Stimulated activated CD4-positive, alpha-beta T cell treated with anti-CD3 and anti-CD28 coated beads, Interleukin-15, amount 100 ng/mL, for 48 hours (primary cell): ENCODE measurements around the gene AHCYL1.
"Not testable (repeated sequence)": the region's sequence is repeated elsewhere in the genome, so short reads cannot be mapped to it uniquely, and the experiment has no call there.

Experiments
- DNase-seq, 2 donors: peaks; one replicate each; pipeline ENCODE4 v3.0.0-alpha.2; 2020; ENCODE audit warnings: low read depth in 2 of 2

Gene AHCYL1

DNA sequence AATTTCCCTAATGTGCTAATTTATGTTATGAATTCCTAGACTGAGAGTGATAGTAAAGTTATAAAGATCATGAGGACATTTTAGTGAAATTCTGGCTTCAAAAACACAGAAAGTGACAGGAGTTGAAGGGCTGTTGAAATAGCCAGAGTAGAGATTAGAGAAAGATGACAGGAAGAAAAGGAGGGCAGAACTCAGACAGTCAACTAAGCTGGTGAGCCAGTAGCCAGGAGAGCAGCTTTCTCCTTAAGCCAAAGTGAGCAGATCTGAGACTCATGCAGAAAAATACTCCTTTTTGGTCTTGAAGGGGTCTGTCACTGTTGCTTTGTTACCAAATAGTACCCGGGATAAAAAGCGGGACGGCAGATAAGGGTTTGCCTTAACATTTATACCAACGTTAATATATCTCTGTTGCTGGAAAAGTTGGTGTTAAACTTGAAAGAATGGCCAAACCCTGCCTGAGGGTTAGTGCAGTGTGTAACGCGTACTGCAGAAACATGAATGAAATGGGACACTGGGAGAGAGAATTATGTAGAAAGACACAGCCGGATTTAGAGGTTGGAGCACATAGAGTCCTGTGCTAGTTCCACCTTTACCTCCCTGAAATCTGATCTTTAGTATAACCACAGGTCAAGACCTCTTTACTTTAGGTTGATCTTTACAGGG, 12.8 kb downstream of the AHCYL1 start:
- no peak for DNase-seq

DNA sequence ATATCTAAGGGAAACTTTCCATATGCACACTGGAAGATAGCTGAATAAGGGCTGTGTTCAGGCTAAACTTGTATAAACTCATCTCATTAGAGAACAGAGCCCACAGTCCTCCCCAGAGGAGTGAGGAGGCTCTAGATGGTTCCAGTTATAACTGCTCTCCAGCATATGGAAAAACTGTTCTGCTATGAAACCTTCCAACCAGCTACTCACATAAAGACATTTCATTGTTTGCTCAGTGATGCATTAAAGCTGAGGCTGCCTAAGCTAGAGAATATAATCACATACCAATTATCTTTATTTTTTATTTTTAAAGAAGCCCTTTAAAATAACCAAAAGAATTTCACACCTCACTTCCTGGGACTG, 13.3 kb downstream of the AHCYL1 start:
- no peak for DNase-seq

DNA sequence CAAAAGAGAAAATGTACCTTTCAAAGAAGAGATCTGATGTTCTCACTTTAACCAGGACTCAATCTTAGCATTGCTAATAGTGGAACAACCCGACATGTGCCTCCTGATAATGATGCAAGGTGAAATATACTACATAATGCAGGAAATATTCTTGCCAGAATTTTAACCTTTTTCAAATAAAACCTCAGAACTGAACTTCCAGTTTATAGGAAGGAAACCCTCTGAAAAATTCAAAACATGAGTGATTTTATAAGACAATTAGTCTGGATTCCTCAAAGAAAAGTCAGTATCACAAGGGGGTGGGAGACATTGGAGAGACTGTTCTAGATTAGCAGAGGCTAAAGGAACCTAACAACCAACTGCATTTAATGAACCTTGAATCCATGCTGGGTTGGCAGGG, 18.1 kb downstream of the AHCYL1 start:
- DNase-seq, result no peak

DNA sequence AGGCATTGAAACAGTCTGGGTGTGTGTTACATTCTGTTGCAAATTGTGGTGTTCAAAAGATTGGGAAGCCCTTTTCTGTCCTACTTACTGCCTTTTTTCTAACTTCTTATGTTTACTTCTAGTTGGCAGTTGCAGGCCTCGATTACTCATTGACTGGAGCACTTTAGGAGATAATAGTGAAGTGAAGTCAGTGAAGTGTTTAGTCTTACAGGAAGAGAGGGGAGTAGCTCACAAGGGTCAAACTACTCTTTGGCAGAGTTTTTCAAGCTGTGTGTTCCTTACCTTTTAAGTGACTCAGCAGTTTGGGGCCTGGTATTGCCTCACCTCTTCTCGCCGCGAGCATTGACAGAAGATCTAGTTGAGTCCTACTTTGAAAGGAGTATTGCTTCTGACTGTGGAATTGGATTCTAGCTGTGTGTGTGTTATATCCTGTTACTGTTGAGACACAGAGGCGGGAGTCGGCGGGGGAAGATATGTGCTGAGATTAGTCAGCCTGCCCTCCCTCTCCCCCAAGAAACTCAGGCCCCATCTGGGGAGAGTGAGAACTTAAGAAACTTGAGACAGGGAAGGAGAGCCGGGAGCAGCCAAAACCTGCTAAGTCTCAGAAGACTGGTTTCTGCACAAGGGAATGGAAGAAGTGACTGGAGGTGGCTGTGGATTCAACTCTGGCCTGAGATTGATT, 19.3 kb downstream of the AHCYL1 start:
- DNase-seq, result peak; percentile 39 to 40

DNA sequence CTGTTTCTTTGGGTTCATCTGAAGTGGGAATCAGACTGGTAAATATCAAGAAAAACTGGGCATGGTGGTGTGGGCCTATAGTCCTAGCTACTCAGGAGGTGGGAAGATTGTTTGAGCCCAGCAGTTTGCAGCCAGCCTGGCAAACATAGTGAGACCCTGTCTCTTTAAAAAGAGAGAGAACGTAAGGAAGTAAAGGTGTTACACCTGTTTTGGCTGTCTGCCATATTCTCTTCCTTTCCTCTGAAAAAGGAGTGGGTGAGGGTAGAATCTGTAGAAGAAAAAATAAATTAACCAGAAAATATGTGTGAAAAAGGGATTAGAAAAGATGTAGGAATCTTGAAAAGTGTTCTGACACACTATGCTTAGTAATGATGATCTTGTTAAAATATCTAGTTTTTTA, 20.0 kb downstream of the AHCYL1 start:
- no peak for DNase-seq

DNA sequence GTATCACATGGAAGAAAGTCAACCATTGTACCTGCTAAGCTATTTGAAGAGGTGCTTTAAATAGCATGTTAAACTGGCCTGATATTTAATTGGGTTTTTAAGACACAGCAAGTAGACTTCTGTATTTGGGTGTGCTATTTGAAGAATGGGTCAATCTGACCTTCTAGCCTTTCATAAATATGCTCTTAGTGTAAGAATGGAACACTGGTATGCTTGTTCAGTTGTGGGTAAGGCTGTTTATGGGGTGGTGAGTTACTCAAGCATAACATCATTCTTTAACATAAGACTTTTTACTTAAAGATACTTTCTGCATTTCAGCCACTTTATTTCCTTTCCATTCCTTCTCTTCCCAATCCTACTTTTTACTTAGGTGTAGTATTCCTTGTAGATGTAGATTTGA, 21.4 kb downstream of the AHCYL1 start:
- DNase-seq, result no peak

DNA sequence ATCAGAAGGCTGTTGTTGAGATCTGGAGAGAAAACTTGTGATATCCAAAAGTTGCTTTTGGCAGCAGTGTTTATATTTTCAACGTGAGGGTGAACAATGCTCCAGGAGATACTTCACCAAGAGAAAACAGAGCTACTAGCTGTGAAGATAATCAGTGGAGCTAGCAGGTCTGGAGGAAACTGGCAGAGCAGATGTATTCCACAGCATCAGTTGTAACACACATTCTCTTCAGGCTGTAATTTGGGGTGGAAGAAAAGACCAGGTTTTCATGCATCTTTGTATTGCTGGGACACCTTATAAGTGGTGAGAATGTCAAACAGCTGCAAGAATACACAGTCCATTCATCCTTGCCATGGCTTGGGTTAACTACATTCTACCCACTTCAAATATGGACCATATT, 22.0 kb downstream of the AHCYL1 start:
- DNase-seq, result no peak

DNA sequence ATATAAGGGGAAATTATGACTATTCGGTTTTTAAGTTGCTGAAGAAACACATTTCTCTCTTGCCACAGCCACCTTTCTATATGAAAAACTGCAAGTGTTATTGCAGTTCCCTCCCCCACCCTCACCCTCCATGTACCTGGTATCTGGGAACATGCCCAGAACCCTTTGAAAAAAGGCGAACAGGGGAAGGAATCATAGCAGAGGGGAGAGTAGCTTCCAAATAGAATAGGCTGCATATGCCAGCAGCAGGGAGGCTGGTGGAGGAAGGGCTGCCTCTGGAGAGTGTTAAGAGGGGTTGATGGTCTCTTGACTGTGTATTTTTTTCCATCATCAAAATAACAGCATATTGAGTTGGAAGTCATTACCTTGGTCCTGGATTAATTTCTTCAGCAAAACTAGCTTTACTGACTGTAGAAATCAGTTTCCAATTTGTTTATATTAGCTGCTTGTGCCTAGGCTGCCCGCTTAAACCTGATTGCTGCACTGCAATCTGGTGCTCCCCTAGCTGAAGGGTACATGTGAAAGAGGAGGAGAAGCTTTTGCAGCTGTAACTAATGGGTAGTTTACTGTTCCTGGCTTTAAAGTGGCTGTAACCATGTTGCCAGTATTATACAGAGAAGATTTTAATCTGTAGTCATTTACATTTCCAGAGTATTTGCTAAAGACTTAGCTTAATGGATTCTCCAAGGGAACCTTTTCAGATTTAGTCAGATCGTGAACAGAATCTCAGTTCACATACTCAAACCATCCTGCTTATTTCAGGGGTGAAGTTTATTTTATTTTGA, 22.7 kb downstream of the AHCYL1 start:
- no peak for DNase-seq

DNA sequence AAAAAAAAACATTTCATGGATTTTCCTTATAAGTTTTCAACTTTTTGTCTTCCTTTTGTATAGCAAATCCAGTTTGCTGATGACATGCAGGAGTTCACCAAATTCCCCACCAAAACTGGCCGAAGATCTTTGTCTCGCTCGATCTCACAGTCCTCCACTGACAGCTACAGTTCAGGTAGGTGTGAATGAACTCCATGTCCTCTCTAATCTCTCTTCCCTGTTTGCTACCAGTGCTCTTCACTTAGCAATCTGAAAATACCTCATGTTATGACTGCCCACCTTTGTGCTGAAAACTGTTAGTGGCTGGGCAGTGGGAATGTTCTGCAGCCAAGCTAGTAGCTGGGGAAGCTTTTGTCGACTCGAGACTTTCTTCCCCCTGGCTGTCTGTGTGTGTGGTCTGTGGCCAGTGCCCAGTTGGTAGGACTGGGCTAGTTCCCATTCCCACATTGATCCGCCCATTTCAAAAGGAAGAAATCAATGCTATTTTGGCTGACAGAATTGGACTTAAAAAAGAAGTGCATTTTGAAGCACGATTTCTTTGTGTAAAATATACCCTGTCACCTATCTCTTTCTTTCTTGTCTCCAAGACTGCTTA, 24.5 kb downstream of the AHCYL1 start:
- no peak for DNase-seq

DNA sequence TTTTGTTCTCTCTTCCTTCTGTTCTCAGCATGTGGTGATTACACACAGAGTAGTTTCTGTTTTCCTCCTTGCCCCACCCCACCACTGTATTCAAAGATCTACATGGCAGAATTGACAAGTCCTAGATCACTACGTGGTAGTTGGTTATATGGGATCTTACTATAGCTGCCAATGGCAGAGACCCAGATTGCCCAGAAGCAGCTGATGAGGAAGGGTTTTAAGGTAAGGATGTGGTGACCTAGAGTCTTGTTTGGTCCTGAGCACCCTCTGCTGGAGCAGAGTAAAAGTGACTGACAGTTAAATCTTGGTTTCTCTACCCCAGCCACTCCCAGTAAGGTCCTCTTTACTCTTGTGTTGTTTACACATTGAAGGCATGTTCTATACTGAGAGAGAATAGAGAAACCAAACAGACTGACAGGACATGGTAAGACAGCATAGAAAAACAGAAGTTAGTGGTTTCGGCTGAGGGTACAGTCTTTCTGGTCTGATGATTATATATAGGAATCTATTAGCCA, 27.0 kb downstream of the AHCYL1 start:
- no peak for DNase-seq

DNA sequence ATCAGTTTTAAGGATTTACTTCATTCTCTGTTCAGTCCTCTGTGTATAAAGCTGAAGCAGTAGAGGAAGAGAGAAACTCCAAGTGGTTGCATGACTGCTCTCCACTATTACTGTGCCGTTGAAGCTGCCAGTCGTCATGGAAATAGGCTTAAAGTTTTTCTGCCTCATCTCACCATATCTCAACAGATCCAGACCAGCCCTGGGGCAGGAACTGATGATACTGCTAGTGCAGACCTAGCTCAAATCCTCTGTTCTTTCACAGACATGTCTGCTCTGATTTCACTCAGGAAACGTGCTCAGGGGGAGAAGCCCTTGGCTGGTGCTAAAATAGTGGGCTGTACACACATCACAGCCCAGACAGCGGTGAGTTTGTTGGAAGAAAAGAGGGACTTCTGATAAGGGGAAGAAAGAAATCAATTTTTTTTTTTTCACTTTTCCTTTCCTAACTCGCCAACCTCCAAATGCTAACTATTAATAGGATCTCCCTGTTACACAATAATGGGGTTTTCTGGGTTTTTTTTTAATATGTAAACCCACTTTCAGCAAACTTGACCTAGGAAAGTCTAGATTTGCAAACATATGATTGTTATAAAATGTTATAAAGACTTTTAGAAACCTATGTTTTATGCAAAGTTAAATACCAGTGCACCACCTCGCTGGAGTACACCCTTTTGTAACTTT, 27.7 kb downstream of the AHCYL1 start:
- no peak for DNase-seq

DNA sequence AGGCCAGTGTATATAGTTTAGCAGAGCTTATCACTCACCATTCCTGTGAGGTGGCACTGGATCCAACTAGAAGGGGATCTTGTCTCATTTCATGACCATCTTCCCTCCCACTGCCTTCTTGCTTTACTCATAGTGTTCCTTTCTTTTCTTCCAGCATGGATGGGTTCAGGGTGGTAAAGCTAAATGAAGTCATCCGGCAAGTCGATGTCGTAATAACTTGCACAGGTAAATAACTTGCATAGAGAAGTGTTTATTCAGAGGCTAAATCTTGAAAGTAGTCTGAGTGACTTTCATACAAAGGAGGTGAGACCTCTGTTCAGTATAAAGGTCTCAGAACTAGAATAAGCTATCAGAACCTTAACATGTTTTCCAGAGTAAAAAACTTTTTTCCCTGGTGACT, 33.2 kb downstream of the AHCYL1 start:
- no peak for DNase-seq

DNA sequence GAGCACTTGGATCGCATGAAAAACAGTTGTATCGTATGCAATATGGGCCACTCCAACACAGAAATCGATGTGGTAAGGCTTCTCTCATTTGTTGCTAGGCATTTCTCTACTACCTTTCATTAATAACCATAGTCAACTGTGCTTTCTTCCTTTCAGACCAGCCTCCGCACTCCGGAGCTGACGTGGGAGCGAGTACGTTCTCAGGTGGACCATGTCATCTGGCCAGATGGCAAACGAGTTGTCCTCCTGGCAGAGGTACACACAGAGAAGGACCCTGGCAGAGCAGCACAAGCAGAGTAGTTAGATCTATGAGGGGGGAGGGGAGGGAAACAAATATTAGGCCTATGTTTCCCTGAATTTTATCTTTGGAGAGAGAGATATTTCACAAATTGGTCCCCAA, 33.8 kb downstream of the AHCYL1 start:
- DNase-seq, result no peak

DNA sequence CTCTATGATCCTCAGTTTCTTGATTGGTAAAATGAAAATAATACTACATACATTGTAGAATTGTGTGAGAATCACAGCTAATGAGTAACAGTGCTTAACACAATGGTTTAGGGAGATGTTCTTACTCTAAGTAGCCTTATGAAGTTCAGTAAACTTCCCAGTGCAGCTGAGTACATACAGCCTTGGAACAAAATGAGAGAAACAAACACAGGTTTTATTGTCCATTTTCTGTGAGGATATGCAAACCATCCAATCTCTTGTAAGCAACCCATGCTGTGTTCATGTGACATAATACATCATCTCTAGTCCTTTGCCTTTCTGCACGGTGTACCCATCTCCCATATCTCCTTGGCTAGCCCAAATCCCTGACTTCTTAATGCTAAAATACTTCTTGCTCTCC, 35.2 kb downstream of the AHCYL1 start:
- DNase-seq, result no peak

DNA sequence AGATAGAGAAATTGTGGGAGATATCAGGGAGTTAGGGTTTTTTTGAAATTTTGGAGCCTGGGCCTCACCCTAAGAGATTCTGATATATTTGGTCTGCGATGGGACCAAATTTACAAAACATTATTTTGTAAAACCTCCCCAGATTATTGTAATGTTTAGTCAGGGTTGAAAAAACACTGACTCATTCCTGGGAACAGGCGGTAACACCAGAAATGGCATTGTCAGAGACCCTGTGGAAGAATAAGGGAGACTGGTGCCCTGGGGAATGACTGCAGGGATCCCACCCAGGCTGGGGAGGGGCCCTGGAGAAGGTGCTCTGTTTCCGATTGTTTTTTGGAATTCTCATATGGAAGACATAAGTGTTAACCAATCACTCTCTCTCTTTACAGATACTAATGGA, 36.7 kb downstream of the AHCYL1 start:
- DNase-seq, result no peak

DNA sequence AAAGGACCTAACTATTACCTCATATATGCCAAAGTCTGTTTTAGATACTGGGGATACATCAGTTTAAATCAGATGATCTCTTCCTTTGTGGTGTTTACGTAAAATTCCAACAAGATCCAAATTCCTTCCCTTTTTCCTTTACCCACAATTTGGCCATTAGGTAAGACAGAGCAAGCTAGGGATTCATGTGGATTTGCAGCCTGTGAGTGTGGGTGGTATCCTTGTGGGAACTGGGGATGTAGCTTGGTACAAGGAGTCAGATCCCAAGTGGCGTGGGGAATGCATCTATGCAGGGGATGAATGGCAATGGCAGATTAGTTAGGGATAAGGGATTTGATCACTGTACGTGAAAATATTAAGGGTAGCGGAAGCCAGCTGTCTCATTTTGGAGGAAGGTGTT, 40.0 kb downstream of the AHCYL1 start:
- no peak for DNase-seq

DNA sequence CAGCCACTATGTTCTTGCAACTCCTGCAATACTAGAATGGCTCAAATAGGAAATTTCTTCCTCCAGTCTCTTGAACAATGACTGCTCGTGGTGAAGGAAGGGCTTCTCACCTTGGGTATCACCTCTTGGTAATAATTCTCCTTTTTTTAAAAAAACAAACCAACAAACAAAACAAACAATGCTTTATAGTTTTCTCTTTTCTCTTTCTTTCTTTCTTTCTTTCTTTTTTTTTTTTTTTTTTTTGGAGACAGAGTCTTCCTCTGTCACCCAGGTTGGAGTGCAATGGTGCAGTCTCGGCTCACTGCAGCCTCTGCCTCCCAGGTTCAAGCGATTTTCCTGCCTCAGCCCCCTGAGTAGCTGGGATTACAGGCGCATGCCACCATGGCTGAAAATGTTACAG, 46.1 kb downstream of the AHCYL1 start:
- not testable (repeated sequence) for DNase-seq

DNA sequence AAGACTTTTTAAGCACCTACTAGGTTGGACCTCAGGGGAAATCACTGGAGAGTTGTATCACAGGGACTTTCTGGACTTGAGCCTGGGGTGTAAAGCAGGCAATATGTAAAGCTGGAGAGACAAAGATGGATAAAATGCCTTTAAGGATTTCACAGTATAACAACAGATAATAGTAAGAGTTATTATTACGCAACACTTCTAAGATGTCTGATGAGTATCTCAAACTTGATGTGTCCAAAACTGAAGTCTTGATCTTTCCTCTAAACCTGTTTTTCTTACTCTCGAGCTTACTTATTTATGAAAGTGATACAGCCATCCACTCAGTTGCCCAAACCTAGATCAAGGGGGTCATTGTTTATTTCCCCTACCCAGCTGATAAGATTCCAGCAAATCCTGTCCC, 47.8 kb downstream of the AHCYL1 start:
- DNase-seq, result no peak

DNA sequence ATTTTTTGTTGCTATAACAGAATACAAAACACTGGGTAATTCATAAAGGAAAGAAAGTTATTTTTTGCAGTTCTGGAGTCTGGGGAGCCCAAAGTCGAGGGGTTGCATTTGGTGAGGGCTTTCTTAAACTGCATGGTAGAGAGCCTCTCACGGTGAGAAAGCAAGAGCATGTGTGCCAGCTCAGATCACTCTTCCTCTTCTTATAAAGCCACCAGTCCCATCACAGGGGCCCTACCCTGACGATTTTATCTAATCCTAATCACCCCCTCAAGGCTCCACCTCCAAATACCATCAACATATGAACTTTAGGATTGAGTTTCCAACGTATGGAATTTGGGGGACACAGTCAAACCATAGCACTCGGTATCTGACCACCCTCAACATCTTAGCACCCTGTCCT, 48.9 kb downstream of the AHCYL1 start:
- no peak for DNase-seq

DNA sequence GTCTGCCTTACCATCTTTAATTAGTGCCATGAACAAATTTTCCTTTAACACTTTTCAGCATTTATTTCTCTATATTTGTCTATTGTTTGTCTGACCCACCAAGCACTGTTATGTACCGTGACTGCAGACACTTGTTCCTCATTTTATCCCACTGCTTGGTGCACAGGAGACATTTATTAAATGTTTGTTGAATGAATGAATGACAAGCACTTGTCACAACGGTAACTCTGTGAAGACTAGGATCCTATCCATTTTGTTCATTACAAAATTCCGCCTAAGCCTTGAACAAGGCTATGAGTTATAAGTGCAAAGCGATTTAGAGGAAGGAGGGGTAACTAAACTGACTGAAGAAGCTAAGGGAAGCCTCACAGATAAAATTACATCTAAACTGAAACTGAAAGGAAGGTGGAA, 49.5 kb downstream of the AHCYL1 start:
- no peak for DNase-seq

DNA sequence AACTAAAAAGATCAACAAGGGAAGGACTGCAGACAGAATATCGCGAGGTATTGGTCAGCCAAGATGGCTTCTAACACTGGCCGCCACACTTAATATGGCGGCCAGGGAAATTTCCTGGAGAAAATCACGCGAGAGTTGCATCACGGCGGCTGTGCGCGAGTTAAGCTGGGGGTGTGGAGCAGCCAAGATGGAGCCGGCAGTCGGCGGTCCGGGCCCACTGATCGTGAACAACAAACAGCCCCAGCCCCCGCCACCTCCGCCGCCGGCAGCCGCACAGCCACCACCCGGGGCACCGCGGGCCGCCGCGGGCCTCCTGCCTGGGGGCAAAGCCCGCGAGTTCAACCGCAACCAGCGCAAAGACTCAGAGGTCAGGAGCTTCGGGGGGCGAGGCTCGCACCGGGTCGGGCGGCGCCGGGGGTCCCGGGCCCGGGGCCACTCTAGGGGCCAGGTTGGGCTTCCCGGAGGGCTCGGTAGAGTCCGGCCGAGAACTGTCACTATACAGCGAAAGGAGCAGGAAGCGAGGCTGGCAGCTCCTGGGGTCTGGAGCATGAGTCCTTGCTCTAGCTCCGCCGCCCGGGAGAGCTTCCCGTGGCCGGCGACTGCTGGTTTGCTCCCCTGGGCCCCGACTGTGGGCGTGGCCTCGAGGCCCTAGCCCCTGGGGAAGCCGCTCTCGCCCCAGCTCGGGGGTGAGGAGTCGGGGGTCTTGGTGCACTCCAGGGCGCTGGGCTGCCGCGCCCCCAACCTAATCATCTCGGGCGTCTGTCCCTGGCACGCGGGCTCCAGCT, 50.1 kb downstream of the AHCYL1 start, which contains the start of gene STRIP1:
STRIP1 (plus strand) TSS at position 174 of the 785 bp plus-strand sequence; CDS start at position 188, 14 bp downstream.
- DNase-seq, result peak; percentile 83 to 89
